Type B pancreatic cell (in vitro differentiated cells): ENCODE measurements around the gene CCL24. TPM values are rescaled to one million over a fixed set of nuclear protein-coding genes. Genes with fewer than 3 reads are reported as not detected.

Source experiments
- DNase-seq: peaks from one replicate; pipeline ENCODE4 v3.0.0; 2021; ENCODE audit warnings: mixed read lengths; ENCODE audit not compliant: unreplicated experiment; ENCODE audit errors: extremely low spot score
- H3K27ac Mint-ChIP-seq: 2 replicates; pipeline ENCODE4 v1.8.0; 2021; ENCODE audit warnings: mild to moderate bottlenecking, mixed read lengths
- H3K27me3 Mint-ChIP-seq: 2 replicates; pipeline ENCODE4 v1.8.0; 2021; ENCODE audit warnings: mixed read lengths
- H3K36me3 Mint-ChIP-seq: 2 replicates; pipeline ENCODE4 v1.8.0; 2021; ENCODE audit warnings: mixed read lengths
- H3K4me1 Mint-ChIP-seq: one replicate; pipeline ENCODE4 v1.8.0; 2021; ENCODE audit warnings: mixed read lengths; ENCODE audit not compliant: unreplicated experiment
- H3K4me3 Mint-ChIP-seq: 2 replicates; pipeline ENCODE4 v1.8.0; 2021; ENCODE audit warnings: mild to moderate bottlenecking, mixed read lengths
- H3K9me3 Mint-ChIP-seq: 2 replicates; pipeline ENCODE4 v1.8.0; 2021; ENCODE audit warnings: mixed read lengths
- total RNA-seq: library from RNA; stranded (reverse); gene quantifications from 2 replicates; pipeline ENCODE4 v1.2.1, GENCODE V29; 2021; ENCODE audit warnings: low replicate concordance
- TF ChIP-seq, protein P1 (sequence below): fragments of 200-600 bp; sonication (generic); conservative IDR thresholded peaks from 2 replicates; pipeline ENCODE4 v1.5.0; 2021; ENCODE audit warnings: antibody characterized with exemption, mild to moderate bottlenecking

The CCL24 gene
- total RNA-seq, 1 donor from 2014 or later: not detected

DNA sequence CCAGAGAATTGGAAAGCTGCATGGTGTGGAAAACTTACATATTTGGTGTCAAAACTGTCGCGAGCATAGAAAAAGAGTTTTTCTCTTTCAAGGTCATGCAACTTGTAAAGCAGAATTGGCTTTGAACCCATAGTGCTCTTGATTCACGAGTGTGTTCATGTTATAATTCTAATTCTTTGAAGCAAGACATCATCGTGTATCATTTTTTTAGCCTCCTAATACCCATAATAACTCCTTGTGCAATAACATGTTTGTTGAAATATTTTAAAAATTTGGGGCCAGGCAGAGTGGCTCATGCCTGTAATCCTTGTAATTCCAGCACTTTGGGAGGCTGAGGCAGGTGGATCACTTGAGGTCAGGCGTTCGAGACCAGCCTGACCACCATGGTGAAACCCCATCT lies 4.2 kb downstream of the CCL24 start:
- Mint-ChIP-seq H3K27me3 (peaks cover 5% of the 10 kb centered on the region), H3K4me3 (no peak overlapping the region), H3K36me3 (no peaks in the 10 kb centered on the region), H3K4me1 (no peaks in the 10 kb centered on the region), H3K9me3 (peaks cover 6% of the 10 kb centered on the region), H3K27ac (no peak overlapping the region)
- no peak for DNase-seq
- TF ChIP-seq, protein P1, sequence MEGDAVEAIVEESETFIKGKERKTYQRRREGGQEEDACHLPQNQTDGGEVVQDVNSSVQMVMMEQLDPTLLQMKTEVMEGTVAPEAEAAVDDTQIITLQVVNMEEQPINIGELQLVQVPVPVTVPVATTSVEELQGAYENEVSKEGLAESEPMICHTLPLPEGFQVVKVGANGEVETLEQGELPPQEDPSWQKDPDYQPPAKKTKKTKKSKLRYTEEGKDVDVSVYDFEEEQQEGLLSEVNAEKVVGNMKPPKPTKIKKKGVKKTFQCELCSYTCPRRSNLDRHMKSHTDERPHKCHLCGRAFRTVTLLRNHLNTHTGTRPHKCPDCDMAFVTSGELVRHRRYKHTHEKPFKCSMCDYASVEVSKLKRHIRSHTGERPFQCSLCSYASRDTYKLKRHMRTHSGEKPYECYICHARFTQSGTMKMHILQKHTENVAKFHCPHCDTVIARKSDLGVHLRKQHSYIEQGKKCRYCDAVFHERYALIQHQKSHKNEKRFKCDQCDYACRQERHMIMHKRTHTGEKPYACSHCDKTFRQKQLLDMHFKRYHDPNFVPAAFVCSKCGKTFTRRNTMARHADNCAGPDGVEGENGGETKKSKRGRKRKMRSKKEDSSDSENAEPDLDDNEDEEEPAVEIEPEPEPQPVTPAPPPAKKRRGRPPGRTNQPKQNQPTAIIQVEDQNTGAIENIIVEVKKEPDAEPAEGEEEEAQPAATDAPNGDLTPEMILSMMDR: no peak

DNA sequence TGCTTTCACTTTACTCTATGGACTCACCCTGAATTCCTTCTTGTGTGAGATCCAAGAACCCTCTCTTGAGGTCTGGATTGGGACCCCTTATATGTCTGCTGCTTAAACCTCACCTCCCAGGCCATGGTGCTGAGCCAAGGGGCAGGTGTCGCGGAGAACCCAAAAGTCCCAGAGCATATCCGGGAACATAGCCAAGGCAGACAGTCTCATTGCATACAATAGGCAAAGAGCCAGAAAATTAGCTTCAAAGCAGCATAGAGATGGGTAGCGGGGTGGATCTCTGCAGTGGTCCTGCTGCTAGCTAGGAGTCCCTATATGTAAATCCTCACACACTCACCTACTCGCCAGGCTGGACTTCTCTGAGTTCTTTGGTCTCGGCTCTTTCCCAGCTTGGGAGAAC lies 5.5 kb downstream of the CCL24 start:
- TF ChIP-seq, protein P1: no peak
- H3K4me3 Mint-ChIP-seq: no peak overlapping the region
- H3K4me1 Mint-ChIP-seq: no peaks in the 10 kb centered on the region
- H3K36me3 Mint-ChIP-seq: no peaks in the 10 kb centered on the region
- H3K9me3 Mint-ChIP-seq: peaks cover 6% of the 10 kb centered on the region
- no peak overlapping the region for H3K27ac Mint-ChIP-seq
- no peak for DNase-seq
- peaks cover 6% of the 10 kb centered on the region for H3K27me3 Mint-ChIP-seq

DNA sequence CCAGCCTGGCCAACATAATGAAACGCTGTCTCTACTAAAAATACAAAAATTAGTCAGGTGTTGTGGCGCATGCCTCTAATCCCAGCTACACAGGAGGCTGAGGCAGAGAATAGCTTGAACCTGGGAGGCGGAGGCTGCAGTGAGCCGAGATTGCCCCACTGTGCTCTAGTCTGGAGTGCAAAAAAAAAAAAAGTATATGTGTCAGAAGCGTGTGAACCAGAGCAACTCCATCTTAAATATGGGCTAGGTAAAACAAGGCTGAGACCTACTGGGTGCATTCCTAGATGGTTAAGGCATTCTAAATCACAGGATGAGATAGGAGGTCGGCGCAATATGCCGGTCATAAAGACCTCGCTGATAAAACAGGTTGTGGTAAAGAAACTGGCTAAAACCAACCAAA lies 6.2 kb downstream of the CCL24 start:
- no peaks in the 10 kb centered on the region for H3K4me1 Mint-ChIP-seq
- H3K9me3 Mint-ChIP-seq: peaks cover 6% of the 10 kb centered on the region
- H3K4me3 Mint-ChIP-seq: no peak overlapping the region
- no peak overlapping the region for H3K27ac Mint-ChIP-seq
- TF ChIP-seq, protein P1: no peak
- H3K36me3 Mint-ChIP-seq: no peaks in the 10 kb centered on the region
- peaks cover 6% of the 10 kb centered on the region for H3K27me3 Mint-ChIP-seq
- no peak for DNase-seq

DNA sequence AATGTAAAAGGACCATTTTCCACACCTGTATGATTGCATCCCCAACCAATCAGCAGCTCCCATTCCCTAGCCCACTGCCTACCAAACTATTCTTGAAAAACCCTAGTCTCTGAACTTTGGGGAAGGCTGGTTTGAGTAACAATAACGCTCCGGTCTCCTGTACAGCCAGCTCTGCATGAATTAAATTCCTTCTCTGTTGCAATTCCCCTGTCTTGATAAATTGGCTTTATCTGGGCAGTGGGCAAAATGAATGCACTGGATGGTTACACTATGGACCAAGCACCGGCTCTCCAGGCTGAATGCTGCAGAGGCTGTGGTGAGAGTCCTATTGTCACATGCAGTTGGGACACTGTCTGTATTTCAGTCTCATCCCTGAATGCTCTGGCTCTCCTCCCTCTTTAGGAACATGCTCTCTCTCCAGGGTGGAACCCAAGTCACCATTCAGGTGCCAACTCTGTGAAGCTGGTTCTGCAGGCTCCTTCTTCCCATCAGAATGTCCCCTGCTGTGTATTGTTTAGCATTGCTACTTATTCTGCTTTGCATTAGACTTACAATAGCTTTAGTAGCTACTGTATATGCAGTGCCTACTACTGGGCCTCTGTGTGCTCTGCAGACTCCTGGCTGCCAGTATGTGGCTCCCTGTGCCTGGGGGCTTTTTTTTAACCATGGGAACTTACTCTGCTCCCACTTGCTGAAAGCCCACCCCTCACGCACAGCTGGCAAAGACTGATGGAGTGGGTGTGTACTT lies 6.9 kb downstream of the CCL24 start:
- H3K36me3 Mint-ChIP-seq: no peaks in the 10 kb centered on the region
- no peak for DNase-seq
- H3K4me1 Mint-ChIP-seq: no peaks in the 10 kb centered on the region
- TF ChIP-seq, protein P1: no peak
- peaks cover 6% of the 10 kb centered on the region for H3K9me3 Mint-ChIP-seq
- no peak overlapping the region for H3K4me3 Mint-ChIP-seq
- H3K27ac Mint-ChIP-seq: no peak overlapping the region
- H3K27me3 Mint-ChIP-seq: peaks cover 6% of the 10 kb centered on the region

- no peak for DNase-seq
- no peak overlapping the region for H3K27ac Mint-ChIP-seq
- TF ChIP-seq, protein P1: no peak
- peaks cover 6% of the 10 kb centered on the region for H3K9me3 Mint-ChIP-seq
- H3K27me3 Mint-ChIP-seq: peaks cover 6% of the 10 kb centered on the region
- H3K4me1 Mint-ChIP-seq: no peaks in the 10 kb centered on the region
- H3K36me3 Mint-ChIP-seq: no peaks in the 10 kb centered on the region
- no peak overlapping the region for H3K4me3 Mint-ChIP-seq
Observed at GRCh38 chr7:75804705-75805104, 8.9 kb downstream of the CCL24 start.
